Osteoblast (primary cell): ENCODE data around the gene NKAIN2. TPM values are rescaled to one million over a fixed set of nuclear protein-coding genes. Genes with fewer than 3 reads are reported as not detected.

Experiments
- DNase-seq: peaks from one replicate; pipeline ENCODE4 v3.0.0; 2011; ENCODE audit warnings: low spot score, mixed read lengths; ENCODE audit not compliant: insufficient read length; ENCODE audit errors: missing footprints
- H2AFZ ChIP-seq: 2 replicates; pipeline ENCODE4 v1.6.0; 2011; ENCODE audit warnings: mild to moderate bottlenecking, low read length
- H3K27ac ChIP-seq: 2 replicates; pipeline ENCODE4 v1.5.1; 2011; ENCODE audit warnings: mild to moderate bottlenecking, low read depth, low read length, moderate library complexity
- H3K27me3 ChIP-seq: 2 replicates; pipeline ENCODE4 v1.6.0; 2012; ENCODE audit warnings: mild to moderate bottlenecking, control low read depth, inconsistent platforms, low read length, moderate library complexity; ENCODE audit not compliant: insufficient read depth
- H3K36me3 ChIP-seq: 2 replicates; pipeline ENCODE4 v1.5.1; 2011; ENCODE audit warnings: mild to moderate bottlenecking, low read length, control low read depth, moderate library complexity; ENCODE audit not compliant: insufficient read depth
- H3K4me1 ChIP-seq: 2 replicates; pipeline ENCODE4 v1.5.1; 2011; ENCODE audit warnings: mild to moderate bottlenecking, low read length, control low read depth, moderate library complexity; ENCODE audit not compliant: insufficient read depth
- H3K4me2 ChIP-seq: 2 replicates; pipeline ENCODE4 v1.6.0; 2011; ENCODE audit warnings: mild to moderate bottlenecking, low read length; ENCODE audit not compliant: insufficient read depth
- H3K4me3 ChIP-seq: fragments of 200-600 bp; sonication (generic); 3 replicates; pipeline ENCODE4 v1.5.1; 2012; ENCODE audit warnings: mild to moderate bottlenecking, low read length, inconsistent platforms; ENCODE audit not compliant: insufficient read depth
- H3K79me2 ChIP-seq: 2 replicates; pipeline ENCODE4 v1.6.0; 2012; ENCODE audit warnings: mild to moderate bottlenecking, low read length, control low read depth, inconsistent platforms; ENCODE audit not compliant: insufficient read depth
- H3K9me3 ChIP-seq: 2 replicates; pipeline ENCODE4 v1.5.1; 2011; ENCODE audit warnings: low read depth, low read length, control low read depth
- H4K20me1 ChIP-seq: 2 replicates; pipeline ENCODE4 v1.6.0; 2012; ENCODE audit warnings: mild to moderate bottlenecking, low read length, control low read depth; ENCODE audit not compliant: insufficient read depth
- CTCF ChIP-seq: IDR thresholded peaks from 2 replicates; pipeline ENCODE4 v1.5.1; 2011; ENCODE audit warnings: mild to moderate bottlenecking, low read depth, low read length, moderate library complexity; ENCODE audit errors: extremely low read depth
- total RNA-seq: library from RNA; depleted of rRNA; stranded (reverse); fragments of >200 nt; gene quantifications from 2 replicates; pipeline ENCODE4 v1.2.3, GENCODE V29; 2012

NKAIN2 gene
- total RNA-seq, 1 donor = under 0.01 TPM

GRCh38 chr6:123966618-123967017, 163.0 kb downstream of the NKAIN2 start:
- Histone ChIP-seq H3K27me3 (no peaks in the 10 kb centered on the region), H2AFZ (no peak overlapping the region), H3K4me2 (no peak overlapping the region), H3K27ac (no peak overlapping the region), H3K36me3 (no peaks in the 10 kb centered on the region), H4K20me1 (no peaks in the 10 kb centered on the region), H3K79me2 (no peaks in the 10 kb centered on the region), H3K4me1 (no peaks in the 10 kb centered on the region), H3K9me3 (no peaks in the 10 kb centered on the region), H3K4me3 (no peak overlapping the region)
- TF ChIP-seq CTCF = no peak
- no peak for DNase-seq

DNA sequence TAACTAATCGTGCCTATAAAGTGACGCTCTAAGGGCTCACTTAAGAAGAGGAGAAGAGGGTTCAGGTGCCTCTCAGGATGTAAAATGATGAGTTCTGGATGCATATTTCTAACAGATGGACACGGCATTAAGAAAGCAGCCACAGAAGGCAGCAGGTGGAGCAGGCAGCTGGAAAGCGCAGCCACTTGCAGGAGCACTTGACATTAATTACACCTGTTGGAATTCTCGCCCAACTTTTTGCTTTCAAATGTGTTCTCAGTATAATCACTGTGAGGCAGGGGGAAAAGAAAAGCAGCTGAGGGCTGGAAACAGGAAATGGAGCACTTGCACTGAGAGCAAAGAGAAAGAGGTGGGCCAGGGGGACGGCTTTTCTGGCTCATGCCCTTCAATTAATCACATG, 164.2 kb downstream of the NKAIN2 start:
- no peak for TF ChIP-seq CTCF
- no peak overlapping the region for H3K27ac ChIP-seq
- no peak overlapping the region for H3K4me2 ChIP-seq
- no peak for DNase-seq
- no peak overlapping the region for H2AFZ ChIP-seq
- no peaks in the 10 kb centered on the region for H3K4me1 ChIP-seq
- H3K79me2 ChIP-seq = no peaks in the 10 kb centered on the region
- no peaks in the 10 kb centered on the region for H4K20me1 ChIP-seq
- no peaks in the 10 kb centered on the region for H3K36me3 ChIP-seq
- no peaks in the 10 kb centered on the region for H3K9me3 ChIP-seq
- no peaks in the 10 kb centered on the region for H3K27me3 ChIP-seq
- H3K4me3 ChIP-seq = no peak overlapping the region

GRCh38 chr6:123972600-123973294, 169.1 kb downstream of the NKAIN2 start:
- no peaks in the 10 kb centered on the region for H3K27me3 ChIP-seq
- no peaks in the 10 kb centered on the region for H3K79me2 ChIP-seq

GRCh38 chr6:123980311-123980710, 176.6 kb downstream of the NKAIN2 start:
- no peaks in the 10 kb centered on the region for H4K20me1 ChIP-seq
- H3K4me1 ChIP-seq = no peaks in the 10 kb centered on the region
- H3K27me3 ChIP-seq = no peaks in the 10 kb centered on the region
- H3K4me3 ChIP-seq = no peak overlapping the region
- no peaks in the 10 kb centered on the region for H3K79me2 ChIP-seq
- H3K27ac ChIP-seq = no peak overlapping the region
- no peak overlapping the region for H2AFZ ChIP-seq
- H3K36me3 ChIP-seq = no peaks in the 10 kb centered on the region
- no peaks in the 10 kb centered on the region for H3K9me3 ChIP-seq
- H3K4me2 ChIP-seq = no peak overlapping the region
- no peak for TF ChIP-seq CTCF
- no peak for DNase-seq

More at GRCh38 chr6:123972600-123973294, 169.1 kb downstream of the NKAIN2 start:
- Histone ChIP-seq H3K4me2 (no peak overlapping the region), H3K27ac (no peak overlapping the region), H3K4me1 (no peaks in the 10 kb centered on the region), H3K9me3 (no peaks in the 10 kb centered on the region), H2AFZ (no peak overlapping the region), H3K4me3 (no peak overlapping the region), H4K20me1 (no peaks in the 10 kb centered on the region), H3K36me3 (no peaks in the 10 kb centered on the region)
- TF ChIP-seq CTCF = no peak
- DNase-seq = no peak
